B cell (primary cell): Measurements from ENCODE around the gene ARHGEF7. TPM values are rescaled to one million over a fixed set of nuclear protein-coding genes. Genes with fewer than 3 reads are reported as not detected.
A peak's percentile ranks its signal among the peaks of the same experiment; 100 is the strongest.

Source experiments
- ATAC-seq: fragments of 200-7000 bp; cut with Tn5 transposase; one replicate; pipeline ENCODE4 v1.10.0; 2021; ENCODE audit warnings: low read depth, mild to moderate bottlenecking, moderate number of reproducible peaks, moderate library complexity
- CTCF ChIA-PET: fragments of 350-600 bp; sonication (Branson Sonifier 250); formaldehyde crosslinking; loops from one replicate; lab custom pipeline; 2021; ENCODE audit warnings: antibody characterized with exemption, inconsistent platforms; lab: Charles Lee
- POLR2A ChIA-PET: fragments of 350-600 bp; sonication (Branson Sonifier 250); formaldehyde crosslinking; loops from one replicate; lab custom pipeline; 2021; ENCODE audit warnings: antibody characterized with exemption; lab: Charles Lee
- DNase-seq: peaks from one replicate; pipeline ENCODE4 v3.0.0; 2013
- H2AFZ ChIP-seq: 2 replicates; pipeline ENCODE4 v1.6.1; 2012; ENCODE audit warnings: mild to moderate bottlenecking, low read depth, low read length; ENCODE audit not compliant: insufficient read depth, poor library complexity, severe bottlenecking
- H3K27ac ChIP-seq, 2 donors: 1 replicate in 1 of 2; 2 replicates in 1 of 2; pipeline ENCODE4 v1.5.1; 2012 to 2013; ENCODE audit warnings: low read length in 2 of 2, mild to moderate bottlenecking in 2 of 2, moderate library complexity in 1 of 2
- H3K27me3 ChIP-seq, 4 experiments: fragments of 200-600 bp in 1 of 4; sonication (generic) in 1 of 4; replicated peaks in 1 of 4; 1 replicate in 2 of 4; 2 replicates in 2 of 4; pipeline versions ENCODE4 v1.6.1 to v1.7.0; 2013 to 2016; ENCODE audit warnings: low read length in 3 of 4, mild to moderate bottlenecking in 2 of 4, mixed read lengths in 1 of 4, moderate library complexity in 1 of 4; ENCODE audit not compliant: insufficient read depth in 4 of 4, control insufficient read depth in 3 of 4; ENCODE audit errors: control extremely low read depth in 1 of 4
- H3K36me3 ChIP-seq, 2 experiments: replicated peaks in 1 of 2; 1 replicate in 1 of 2; 2 replicates in 1 of 2; pipeline versions ENCODE4 v1.6.1 to v1.7.1; 2013; ENCODE audit warnings: low read length in 1 of 2; ENCODE audit not compliant: insufficient read depth in 2 of 2, control insufficient read depth in 1 of 2; ENCODE audit errors: control extremely low read depth in 1 of 2, extremely low read depth in 1 of 2
- H3K4me1 ChIP-seq, 2 donors: fragments of 200-600 bp in 1 of 2; sonication (generic) in 1 of 2; 1 replicate in 1 of 2; 2 replicates in 1 of 2; pipeline versions ENCODE4 v1.5.1 to v1.6.1; 2013 to 2017; ENCODE audit warnings: low read length in 2 of 2; ENCODE audit not compliant: control insufficient read depth in 2 of 2, insufficient read depth in 2 of 2
- H3K4me2 ChIP-seq: replicated peaks from 2 replicates; pipeline ENCODE3; 2012; ENCODE audit warnings: mild to moderate bottlenecking, low read depth, low read length; ENCODE audit not compliant: poor library complexity, severe bottlenecking
- H3K4me3 ChIP-seq, 5 experiments: fragments of 200-600 bp in 1 of 5; sonication (generic) in 1 of 5; 1 replicate in 3 of 5; 2 replicates in 2 of 5; pipeline versions ENCODE4 v1.5.1 to v1.7.0; 2011 to 2016; ENCODE audit warnings: low read length in 4 of 5, mild to moderate bottlenecking in 4 of 5, low read depth in 2 of 5, control low read depth in 1 of 5, moderate library complexity in 1 of 5; ENCODE audit not compliant: insufficient read depth in 1 of 5; ENCODE audit errors: control extremely low read depth in 1 of 5, extremely low read depth in 1 of 5
- H3K79me2 ChIP-seq: fragments of 200-600 bp; sonication (generic); one replicate; pipeline ENCODE4 v1.6.0; 2016; ENCODE audit warnings: low read length; ENCODE audit not compliant: control insufficient read depth, insufficient read depth
- H3K9ac ChIP-seq: fragments of 200-600 bp; sonication (generic); 2 replicates; pipeline ENCODE4 v1.6.1; 2017; ENCODE audit warnings: mild to moderate bottlenecking, low read length, moderate library complexity
- H3K9me3 ChIP-seq, 3 donors: one replicate each; pipeline versions ENCODE4 v1.6.1 to v1.7.1; 2013; ENCODE audit warnings: low read length in 2 of 3; ENCODE audit not compliant: control insufficient read depth in 2 of 3, insufficient read depth in 1 of 3; ENCODE audit errors: control extremely low read depth in 1 of 3
- H4K20me1 ChIP-seq: 2 replicates; pipeline ENCODE4 v1.6.0; 2012; ENCODE audit warnings: mild to moderate bottlenecking, low read length; ENCODE audit not compliant: insufficient read depth, control insufficient read depth, poor library complexity, severe bottlenecking
- H3K27ac Mint-ChIP-seq: one replicate; pipeline ENCODE4 v1.8.0; 2021; ENCODE audit warnings: mixed read lengths
- H3K27me3 Mint-ChIP-seq: one replicate; pipeline ENCODE4 v1.8.0; 2021; ENCODE audit warnings: mixed read lengths
- H3K4me1 Mint-ChIP-seq: one replicate; pipeline ENCODE4 v1.8.0; 2021; ENCODE audit warnings: mixed read lengths
- H3K4me3 Mint-ChIP-seq: one replicate; pipeline ENCODE4 v1.8.0; 2021; ENCODE audit warnings: mixed read lengths
- H3K9me3 Mint-ChIP-seq: one replicate; pipeline ENCODE4 v1.8.0; 2022; ENCODE audit warnings: mixed read lengths; ENCODE audit not compliant: insufficient read depth
- EZH2 ChIP-seq: IDR thresholded peaks from 2 replicates; pipeline ENCODE4 v1.6.1; 2012; ENCODE audit warnings: borderline replicate concordance, low read depth, mild to moderate bottlenecking, moderate library complexity, low read length; ENCODE audit not compliant: insufficient read depth, poor library complexity, severe bottlenecking
- WGBS: methylation state at CpG from one replicate; pipeline ENCODE4 v1.1.5; 2013; ENCODE audit warnings: missing lambda C conversion rate; ENCODE audit not compliant: insufficient coverage; 5-methylcytosine and 5-hydroxymethylcytosine counted together
- intact Hi-C: fragments of 100-400 bp; cut with micrococcal nuclease; formaldehyde crosslinking; loops from one replicate; pipeline ENCODE4 v1.10.0; 2022
- polyA plus RNA-seq: library from polyadenylated mRNA; depleted of rRNA; stranded (reverse); fragments of >200 nt; gene quantifications from 2 replicates; pipeline ENCODE4 v1.2.3, GENCODE V29; 2012
- total RNA-seq, 2 donors: library from RNA; stranded (reverse); fragments of 120-200 nt in 1 of 2; gene quantifications; 1 replicate in 1 of 2; 2 replicates in 1 of 2; pipeline versions ENCODE4 v1.2.3 to v1.2.4, GENCODE V29; 2013 to 2022
- TF ChIP-seq, protein P1 (sequence below): fragments of 200-600 bp; IDR thresholded peaks from one replicate; pipeline ENCODE4 v1.8.0; 2022; ENCODE audit warnings: antibody characterized with exemption, mild to moderate bottlenecking

The ARHGEF7 gene
- total and polyA plus RNA-seq, 2 donors (not counting 1 experiment from before 2014, with no cell fraction given), result 62.3 to 125 TPM

DNA sequence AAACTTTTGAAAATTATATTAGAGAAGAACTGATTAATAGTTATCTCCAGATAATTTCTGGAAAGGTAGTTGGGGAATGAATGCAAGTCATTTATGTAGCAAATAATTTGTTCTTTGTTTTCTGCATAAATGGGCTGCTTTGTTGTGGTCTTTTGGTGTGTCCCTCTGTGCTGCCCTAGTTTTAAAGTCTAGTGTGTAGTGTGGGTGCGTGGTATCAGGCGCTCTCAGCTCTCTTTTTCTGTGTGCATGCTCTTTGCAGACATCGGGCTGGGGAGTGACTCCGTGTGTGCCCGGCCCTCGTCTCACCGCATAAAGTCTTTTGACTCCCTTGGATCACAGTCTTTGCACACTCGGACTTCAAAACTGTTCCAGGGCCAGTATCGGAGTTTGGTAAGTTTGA is 94.5 kb downstream of the ARHGEF7 start:
- Mint-ChIP-seq H3K27me3 (no peaks in the 10 kb centered on the region), H3K4me3 (no peak overlapping the region), H3K27ac (peak overlapping the region; percentile 4), H3K9me3 (no peaks in the 10 kb centered on the region), H3K4me1 (peaks cover 52% of the 10 kb centered on the region)
- TF ChIP-seq, protein P1, sequence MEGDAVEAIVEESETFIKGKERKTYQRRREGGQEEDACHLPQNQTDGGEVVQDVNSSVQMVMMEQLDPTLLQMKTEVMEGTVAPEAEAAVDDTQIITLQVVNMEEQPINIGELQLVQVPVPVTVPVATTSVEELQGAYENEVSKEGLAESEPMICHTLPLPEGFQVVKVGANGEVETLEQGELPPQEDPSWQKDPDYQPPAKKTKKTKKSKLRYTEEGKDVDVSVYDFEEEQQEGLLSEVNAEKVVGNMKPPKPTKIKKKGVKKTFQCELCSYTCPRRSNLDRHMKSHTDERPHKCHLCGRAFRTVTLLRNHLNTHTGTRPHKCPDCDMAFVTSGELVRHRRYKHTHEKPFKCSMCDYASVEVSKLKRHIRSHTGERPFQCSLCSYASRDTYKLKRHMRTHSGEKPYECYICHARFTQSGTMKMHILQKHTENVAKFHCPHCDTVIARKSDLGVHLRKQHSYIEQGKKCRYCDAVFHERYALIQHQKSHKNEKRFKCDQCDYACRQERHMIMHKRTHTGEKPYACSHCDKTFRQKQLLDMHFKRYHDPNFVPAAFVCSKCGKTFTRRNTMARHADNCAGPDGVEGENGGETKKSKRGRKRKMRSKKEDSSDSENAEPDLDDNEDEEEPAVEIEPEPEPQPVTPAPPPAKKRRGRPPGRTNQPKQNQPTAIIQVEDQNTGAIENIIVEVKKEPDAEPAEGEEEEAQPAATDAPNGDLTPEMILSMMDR, result no peak
- TF ChIP-seq EZH2, result no peak
- intact Hi-C loops, result no loop called here
- Histone ChIP-seq H3K36me3 (peaks cover 1 to 38% of the 10 kb centered on the region in 2 experiments), H3K27ac (no peak overlapping the region), H3K9ac (no peak overlapping the region), H2AFZ (no peak overlapping the region), H4K20me1 (peaks cover 71% of the 10 kb centered on the region), H3K4me2 (no peak overlapping the region), H3K79me2 (peaks cover 88% of the 10 kb centered on the region), H3K4me1 (peaks cover 14 to 29% of the 10 kb centered on the region in 2 donors), H3K4me3 (no peak overlapping the region), H3K27me3 (no peaks in the 10 kb centered on the region), H3K9me3 (no peaks in the 10 kb centered on the region)
- ChIA-PET CTCF (no interaction called here), POLR2A (no interaction called here)
- ATAC-seq (no peak), DNase-seq (no peak)
- WGBS, result 98% methylated on average over 9 of the region's 9 CpGs

DNA sequence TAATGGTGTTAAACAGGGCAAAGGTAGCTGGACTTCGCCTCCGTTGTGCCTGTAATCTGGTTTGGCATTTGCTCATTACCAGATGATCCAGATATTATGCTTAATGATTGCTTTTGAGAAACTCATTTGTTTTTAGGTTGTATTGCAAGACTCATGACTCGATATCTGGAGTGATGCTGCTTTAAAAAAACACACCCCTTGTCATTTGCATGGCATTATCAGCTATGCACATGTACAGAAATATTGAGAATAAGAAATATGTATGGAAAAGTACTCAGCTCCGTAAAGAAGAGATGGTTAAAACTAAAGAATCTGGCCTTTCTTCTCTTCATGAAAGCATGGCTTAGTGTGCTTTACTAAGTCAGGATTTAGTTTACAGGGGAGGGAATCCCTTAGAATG is 95.0 kb downstream of the ARHGEF7 start:
- no peak overlapping the region for H3K9ac ChIP-seq
- H3K27ac Mint-ChIP-seq, result peak overlapping the region; percentile 22
- peaks cover 14 to 29% of the 10 kb centered on the region in 2 donors for H3K4me1 ChIP-seq
- intact Hi-C loops, result no loop called here
- H3K27ac ChIP-seq, result no peak overlapping the region
- TF ChIP-seq, protein P1, result no peak
- TF ChIP-seq EZH2, result no peak
- no peak overlapping the region for H3K4me3 Mint-ChIP-seq
- no peaks in the 10 kb centered on the region for H3K9me3 ChIP-seq
- H3K27me3 Mint-ChIP-seq, result no peaks in the 10 kb centered on the region
- H3K27me3 ChIP-seq, result no peaks in the 10 kb centered on the region
- no peak overlapping the region for H3K4me2 ChIP-seq
- peaks cover 87% of the 10 kb centered on the region for H3K79me2 ChIP-seq
- no peak for DNase-seq
- ChIA-PET POLR2A (no interaction called here), CTCF (interaction anchor here (1.3 kb wide), 1 partner anchor 10 kb away, joined by 3 read pairs; no protein-coding TSS in a partner anchor)
- H3K9me3 Mint-ChIP-seq, result no peaks in the 10 kb centered on the region
- peaks cover 75% of the 10 kb centered on the region for H4K20me1 ChIP-seq
- H2AFZ ChIP-seq, result no peak overlapping the region
- H3K4me3 ChIP-seq, result no peak overlapping the region
- H3K4me1 Mint-ChIP-seq, result peaks cover 53% of the 10 kb centered on the region
- ATAC-seq, result no peak
- WGBS, result 96% methylated on average over 3 of the region's 4 CpGs
- H3K36me3 ChIP-seq, result peaks cover 1 to 38% of the 10 kb centered on the region in 2 experiments
